Subcutaneous abdominal adipose tissue (tissue), 5 donors: ENCODE results near the gene KCNJ11.

ENCODE experiments used
- H3K27ac ChIP-seq: one replicate; pipeline ENCODE4 v1.7.0; 2013; ENCODE audit warnings: low read depth, mild to moderate bottlenecking, inconsistent platforms, low read length, moderate library complexity
- H3K27me3 ChIP-seq, 5 donors: one replicate each; pipeline ENCODE4 v1.7.0; 2013; ENCODE audit warnings: low read length in 5 of 5, inconsistent platforms in 1 of 5; ENCODE audit not compliant: control insufficient read depth in 5 of 5, insufficient read depth in 4 of 5
- H3K36me3 ChIP-seq, 5 donors: one replicate each; pipeline ENCODE4 v1.7.0; 2013; ENCODE audit warnings: low read length in 5 of 5; ENCODE audit not compliant: control insufficient read depth in 5 of 5, insufficient read depth in 5 of 5
- H3K4me1 ChIP-seq, 5 donors: one replicate each; pipeline ENCODE4 v1.7.0; 2013; ENCODE audit warnings: low read length in 5 of 5, mild to moderate bottlenecking in 3 of 5, moderate library complexity in 1 of 5; ENCODE audit not compliant: control insufficient read depth in 5 of 5, insufficient read depth in 5 of 5
- H3K4me3 ChIP-seq, 5 donors: one replicate each; pipeline ENCODE4 v1.7.0; 2013; ENCODE audit warnings: low read length in 5 of 5, low read depth in 1 of 5
- H3K9ac ChIP-seq, 5 donors: one replicate each; pipeline ENCODE4 v1.7.0; 2013; ENCODE audit warnings: low read length in 5 of 5, mild to moderate bottlenecking in 4 of 5, moderate library complexity in 3 of 5
- H3K9me3 ChIP-seq, 5 donors: one replicate each; pipeline ENCODE4 v1.7.0; 2013; ENCODE audit warnings: low read length in 5 of 5; ENCODE audit not compliant: control insufficient read depth in 5 of 5
- donor health status: healthy.
- donor health status: healthy.
- donor health status: healthy.
- donor health status: healthy.
- donor health status: healthy.

Gene KCNJ11

GRCh38 chr11:17401841-17402240 is 13.4 kb upstream of the KCNJ11 start:
- Histone ChIP-seq H3K4me3 (no peak overlapping the region), H3K9me3 (no peaks in the 10 kb centered on the region), H3K27me3 (peaks cover 0 to 2% (median 0%) of the 10 kb centered on the region in 5 donors), H3K36me3 (no peaks in the 10 kb centered on the region), H3K27ac (no peak overlapping the region), H3K9ac (no peak overlapping the region), H3K4me1 (peaks cover 8 to 25% (median 21%) of the 10 kb centered on the region in 5 donors)

- H3K27ac ChIP-seq: no peak overlapping the region
- H3K9me3 ChIP-seq: no peaks in the 10 kb centered on the region
- H3K4me1 ChIP-seq: peaks cover 7 to 21% (median 18%) of the 10 kb centered on the region in 5 donors
These were observed 12.9 kb upstream of the KCNJ11 start for GRCh38 chr11:17401316-17401715.

GRCh38 chr11:17400048-17400775 is 11.8 kb upstream of the KCNJ11 start:
- peaks cover 0 to 2% (median 0%) of the 10 kb centered on the region in 5 donors for H3K27me3 ChIP-seq
- H3K9me3 ChIP-seq: no peaks in the 10 kb centered on the region
- no peak overlapping the region for H3K27ac ChIP-seq
- no peak overlapping the region for H3K4me3 ChIP-seq
- H3K4me1 ChIP-seq: peaks cover 0 to 10% (median 9%) of the 10 kb centered on the region in 5 donors
- no peak overlapping the region for H3K9ac ChIP-seq
- H3K36me3 ChIP-seq: no peaks in the 10 kb centered on the region

More at GRCh38 chr11:17401316-17401715, 12.9 kb upstream of the KCNJ11 start:
- Histone ChIP-seq H3K9ac (no peak overlapping the region), H3K36me3 (no peaks in the 10 kb centered on the region), H3K27me3 (peaks cover 0 to 2% (median 0%) of the 10 kb centered on the region in 5 donors), H3K4me3 (no peak overlapping the region)

GRCh38 chr11:17399236-17399635 is 10.8 kb upstream of the KCNJ11 start:
- Histone ChIP-seq H3K27ac (no peak overlapping the region), H3K4me3 (no peak overlapping the region)

GRCh38 chr11:17397311-17398002 is 9.0 kb upstream of the KCNJ11 start:
- no peaks in the 10 kb centered on the region for H3K36me3 ChIP-seq
- peaks cover 0 to 4% (median 0%) of the 10 kb centered on the region in 5 donors for H3K9me3 ChIP-seq
- H3K4me1 ChIP-seq: no peaks in the 10 kb centered on the region
- H3K27ac ChIP-seq: no peak overlapping the region
- peaks cover 0 to 2% (median 0%) of the 10 kb centered on the region in 5 donors for H3K27me3 ChIP-seq
- no peak overlapping the region for H3K4me3 ChIP-seq
- H3K9ac ChIP-seq: no peak overlapping the region

More at GRCh38 chr11:17399236-17399635, 10.8 kb upstream of the KCNJ11 start:
- H3K36me3 ChIP-seq: no peaks in the 10 kb centered on the region
- peaks cover 0 to 6% (median 4%) of the 10 kb centered on the region in 5 donors for H3K4me1 ChIP-seq
- H3K27me3 ChIP-seq: peaks cover 0 to 2% (median 0%) of the 10 kb centered on the region in 5 donors
- H3K9me3 ChIP-seq: no peaks in the 10 kb centered on the region
- H3K9ac ChIP-seq: no peak overlapping the region

GRCh38 chr11:17396598-17397310 is 8.3 kb upstream of the KCNJ11 start:
- no peaks in the 10 kb centered on the region for H3K4me1 ChIP-seq
- no peaks in the 10 kb centered on the region for H3K36me3 ChIP-seq
- peaks cover 0 to 7% (median 0%) of the 10 kb centered on the region in 5 donors for H3K9me3 ChIP-seq
- H3K9ac ChIP-seq: no peak overlapping the region
- peaks cover 0 to 2% (median 0%) of the 10 kb centered on the region in 5 donors for H3K27me3 ChIP-seq
- no peak overlapping the region for H3K27ac ChIP-seq
- no peak overlapping the region for H3K4me3 ChIP-seq

- H3K27me3 ChIP-seq: peaks cover 0 to 2% (median 0%) of the 10 kb centered on the region in 5 donors
- no peaks in the 10 kb centered on the region for H3K36me3 ChIP-seq
- peaks cover 0 to 7% (median 0%) of the 10 kb centered on the region in 5 donors for H3K9me3 ChIP-seq
- H3K4me1 ChIP-seq: no peaks in the 10 kb centered on the region
- no peak overlapping the region for H3K9ac ChIP-seq
- no peak overlapping the region for H3K4me3 ChIP-seq
- H3K27ac ChIP-seq: no peak overlapping the region
These were observed 7.5 kb upstream of the KCNJ11 start for GRCh38 chr11:17395978-17396377.

GRCh38 chr11:17395554-17395961 is 7.1 kb upstream of the KCNJ11 start:
- Histone ChIP-seq H3K4me1 (no peaks in the 10 kb centered on the region), H3K27me3 (peaks cover 0 to 2% (median 0%) of the 10 kb centered on the region in 5 donors), H3K36me3 (no peaks in the 10 kb centered on the region), H3K9ac (no peak overlapping the region), H3K27ac (no peak overlapping the region), H3K4me3 (no peak overlapping the region), H3K9me3 (peaks cover 0 to 7% (median 0%) of the 10 kb centered on the region in 5 donors)

- no peak overlapping the region for H3K9ac ChIP-seq
- H3K9me3 ChIP-seq: peaks cover 0 to 7% (median 0%) of the 10 kb centered on the region in 5 donors
- no peak overlapping the region for H3K27ac ChIP-seq
- H3K4me1 ChIP-seq: peaks cover 0 to under 1% (median 0%) of the 10 kb centered on the region in 5 donors
- H3K27me3 ChIP-seq: peaks cover 0 to 4% (median 0%) of the 10 kb centered on the region in 5 donors
- no peak overlapping the region for H3K4me3 ChIP-seq
- H3K36me3 ChIP-seq: no peaks in the 10 kb centered on the region
These were observed 6.4 kb upstream of the KCNJ11 start for GRCh38 chr11:17394743-17395390.
